ENCODE results near the gene GMEB2. TPM values are rescaled to one million over a fixed set of nuclear protein-coding genes. Genes with fewer than 3 reads are reported as not detected.

GMEB2 gene
- total and polyA plus RNA-seq, 11 donors, result 4.3 to 10.0 (median 6.1) TPM

DNA sequence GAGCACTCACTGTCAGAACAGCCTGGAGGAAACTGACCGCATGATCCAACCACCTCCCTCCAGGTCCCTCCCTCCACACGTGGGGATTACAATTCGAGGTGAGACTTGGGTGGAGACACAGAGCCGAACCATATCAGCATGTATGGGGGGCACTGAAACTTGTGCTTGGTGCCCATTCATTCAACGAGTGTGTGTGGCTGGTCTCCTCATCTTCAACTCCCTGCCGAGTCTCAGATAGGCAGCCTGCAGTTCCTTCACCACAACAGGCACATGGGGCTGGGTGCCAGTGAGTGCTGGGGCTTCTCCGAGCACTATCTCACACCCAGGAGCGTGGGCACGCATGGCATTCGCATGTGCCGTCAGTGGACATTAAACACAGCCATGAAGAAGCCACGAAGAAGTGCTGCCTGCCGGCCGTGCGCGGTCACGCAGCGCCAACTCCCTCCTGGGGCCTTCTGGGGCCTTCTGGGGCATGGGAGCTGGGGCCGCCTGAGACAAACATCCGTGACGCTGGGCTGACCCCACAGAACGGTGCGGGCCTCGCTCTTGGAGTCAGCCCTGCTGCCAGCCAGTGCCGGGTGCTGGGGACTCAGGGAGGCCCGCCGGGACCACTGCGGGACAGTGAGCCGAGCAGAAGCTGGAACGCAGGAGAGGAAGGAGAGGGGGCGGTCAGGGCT lies 30.5 kb upstream of the GMEB2 start:
- intact Hi-C loops (cut with DNase I), result loop anchor here in 1 of 10 donors (5.0 to 10.0 kb wide), 2 partner anchors 80 to 207 kb away; partner anchors contain the start of genes ABHD16B, LIME1, SLC2A4RG and TPD52L2
- no peak for DNase-seq
- ATAC-seq, result peak in 1 of 4 donors; percentile 0
- Histone ChIP-seq H3K27ac (peak overlapping the region; percentile 65 to 98 (median 89)), H3K27me3 (peaks cover 0 to 8% (median 2%) of the 10 kb centered on the region in 9 donors), H3K4me3 (peak overlapping the region in 11 of 12 donors; percentile 61 to 91 (median 80)), H3K36me3 (peaks cover 0 to 25% (median 19%) of the 10 kb centered on the region in 9 donors), H3K4me1 (peaks cover 3 to 37% (median 24%) of the 10 kb centered on the region in 12 donors), H3K9me3 (no peaks in the 10 kb centered on the region)
- TF ChIP-seq, protein P1, sequence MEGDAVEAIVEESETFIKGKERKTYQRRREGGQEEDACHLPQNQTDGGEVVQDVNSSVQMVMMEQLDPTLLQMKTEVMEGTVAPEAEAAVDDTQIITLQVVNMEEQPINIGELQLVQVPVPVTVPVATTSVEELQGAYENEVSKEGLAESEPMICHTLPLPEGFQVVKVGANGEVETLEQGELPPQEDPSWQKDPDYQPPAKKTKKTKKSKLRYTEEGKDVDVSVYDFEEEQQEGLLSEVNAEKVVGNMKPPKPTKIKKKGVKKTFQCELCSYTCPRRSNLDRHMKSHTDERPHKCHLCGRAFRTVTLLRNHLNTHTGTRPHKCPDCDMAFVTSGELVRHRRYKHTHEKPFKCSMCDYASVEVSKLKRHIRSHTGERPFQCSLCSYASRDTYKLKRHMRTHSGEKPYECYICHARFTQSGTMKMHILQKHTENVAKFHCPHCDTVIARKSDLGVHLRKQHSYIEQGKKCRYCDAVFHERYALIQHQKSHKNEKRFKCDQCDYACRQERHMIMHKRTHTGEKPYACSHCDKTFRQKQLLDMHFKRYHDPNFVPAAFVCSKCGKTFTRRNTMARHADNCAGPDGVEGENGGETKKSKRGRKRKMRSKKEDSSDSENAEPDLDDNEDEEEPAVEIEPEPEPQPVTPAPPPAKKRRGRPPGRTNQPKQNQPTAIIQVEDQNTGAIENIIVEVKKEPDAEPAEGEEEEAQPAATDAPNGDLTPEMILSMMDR (IDR thresholded peaks at IDR 0.05), result no peak
- no peak for TF ChIP-seq POLR2A (IDR thresholded peaks at IDR 0.05)
- 48 to 52% (median 49%) methylated on average over 10 to 31 of the region's 31 CpGs for WGBS, 4 donors

- TF ChIP-seq, protein P1 (IDR thresholded peaks at IDR 0.05), result no peak
- peaks cover 0 to 15% (median 5%) of the 10 kb centered on the region in 9 donors for H3K27me3 ChIP-seq
- WGBS, 4 donors, result 82 to 96% (median 90%) methylated on average over 3 of the region's 3 CpGs
- no peak overlapping the region for H3K4me3 ChIP-seq
- DNase-seq (no peak), ATAC-seq (no peak)
- H3K36me3 ChIP-seq, result peaks cover 0 to 16% (median 10%) of the 10 kb centered on the region in 9 donors
- no peaks in the 10 kb centered on the region for H3K9me3 ChIP-seq
- intact Hi-C loops (cut with DNase I), result loop anchor here in 1 of 10 donors (5.0 to 10.0 kb wide), 2 partner anchors 81 to 208 kb away; partner anchors contain the start of genes ABHD16B, LIME1, SLC2A4RG and TPD52L2
- peaks cover 3 to 46% (median 31%) of the 10 kb centered on the region in 12 donors for H3K4me1 ChIP-seq
- no peak overlapping the region for H3K27ac ChIP-seq
Observed at GRCh38 chr20:63656451-63656850, 29.6 kb upstream of the GMEB2 start.

DNA sequence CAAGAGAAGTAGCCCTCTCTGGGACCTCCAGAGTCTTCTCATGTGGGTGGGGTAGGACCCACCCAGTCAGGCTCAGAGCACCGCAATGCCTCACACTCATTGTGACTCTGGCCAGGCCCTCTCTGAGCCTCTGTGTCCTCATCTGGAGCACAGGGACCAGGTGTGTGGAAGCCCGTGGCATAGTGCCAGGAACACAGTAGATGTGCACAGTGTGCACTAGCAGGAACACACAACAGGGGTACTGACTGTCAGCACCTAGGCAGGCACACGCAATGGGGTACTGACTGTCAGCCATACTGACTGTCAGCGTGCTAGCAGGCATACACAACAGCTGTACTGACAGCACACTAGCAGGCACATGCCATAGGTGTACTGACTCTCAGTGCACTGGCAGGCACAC lies 28.3 kb upstream of the GMEB2 start:
- intact Hi-C loops (cut with DNase I), result loop anchor here in 1 of 10 donors (5.0 to 10.0 kb wide), 2 partner anchors 82 to 210 kb away; partner anchors contain the start of genes ABHD16B, LIME1, SLC2A4RG and TPD52L2
- 65 to 89% (median 79%) methylated on average over 2 to 4 of the region's 4 CpGs for WGBS, 4 donors
- no peak for ATAC-seq
- Histone ChIP-seq H3K4me1 (peaks cover 3 to 50% (median 32%) of the 10 kb centered on the region in 12 donors), H3K4me3 (no peak overlapping the region), H3K27ac (no peak overlapping the region), H3K9me3 (no peaks in the 10 kb centered on the region), H3K36me3 (peaks cover 0 to 4% (median 0%) of the 10 kb centered on the region in 9 donors), H3K27me3 (peaks cover 0 to 17% (median 5%) of the 10 kb centered on the region in 9 donors)
- DNase-seq, result no peak
- no peak for TF ChIP-seq POLR2A (IDR thresholded peaks at IDR 0.05)
- TF ChIP-seq, protein P1 (IDR thresholded peaks at IDR 0.05), result no peak

GRCh38 chr20:63653974-63654668 lies 27.2 kb upstream of the GMEB2 start:
- Histone ChIP-seq H3K27me3 (peaks cover 0 to 17% (median 5%) of the 10 kb centered on the region in 9 donors), H3K36me3 (no peaks in the 10 kb centered on the region), H3K27ac (peak overlapping the region in 11 of 12 donors; percentile 33 to 84 (median 66)), H3K4me1 (peaks cover under 1 to 44% (median 26%) of the 10 kb centered on the region in 12 donors), H3K9me3 (no peaks in the 10 kb centered on the region), H3K4me3 (peak overlapping the region in 10 of 12 donors; percentile 46 to 79 (median 68))
- ATAC-seq (no peak), DNase-seq (no peak)
- TF ChIP-seq, protein P1 (IDR thresholded peaks at IDR 0.05), result no peak
- TF ChIP-seq POLR2A (IDR thresholded peaks at IDR 0.05), result no peak
- WGBS, 4 donors, result 50 to 61% (median 54%) methylated on average over 11 to 15 of the region's 15 CpGs
- intact Hi-C loops (cut with DNase I), result loop anchor here in 1 of 10 donors (5.0 to 10.0 kb wide), 2 partner anchors 117 to 211 kb away; partner anchors contain the start of genes ABHD16B, PTK6 and TPD52L2
